ENCODE data around the gene UBB. TPM values are rescaled to one million over a fixed set of nuclear protein-coding genes. Genes with fewer than 3 reads are reported as not detected.

The UBB gene
- total RNA-seq, 1 donor from 2014 or later = 1,207 TPM

DNA sequence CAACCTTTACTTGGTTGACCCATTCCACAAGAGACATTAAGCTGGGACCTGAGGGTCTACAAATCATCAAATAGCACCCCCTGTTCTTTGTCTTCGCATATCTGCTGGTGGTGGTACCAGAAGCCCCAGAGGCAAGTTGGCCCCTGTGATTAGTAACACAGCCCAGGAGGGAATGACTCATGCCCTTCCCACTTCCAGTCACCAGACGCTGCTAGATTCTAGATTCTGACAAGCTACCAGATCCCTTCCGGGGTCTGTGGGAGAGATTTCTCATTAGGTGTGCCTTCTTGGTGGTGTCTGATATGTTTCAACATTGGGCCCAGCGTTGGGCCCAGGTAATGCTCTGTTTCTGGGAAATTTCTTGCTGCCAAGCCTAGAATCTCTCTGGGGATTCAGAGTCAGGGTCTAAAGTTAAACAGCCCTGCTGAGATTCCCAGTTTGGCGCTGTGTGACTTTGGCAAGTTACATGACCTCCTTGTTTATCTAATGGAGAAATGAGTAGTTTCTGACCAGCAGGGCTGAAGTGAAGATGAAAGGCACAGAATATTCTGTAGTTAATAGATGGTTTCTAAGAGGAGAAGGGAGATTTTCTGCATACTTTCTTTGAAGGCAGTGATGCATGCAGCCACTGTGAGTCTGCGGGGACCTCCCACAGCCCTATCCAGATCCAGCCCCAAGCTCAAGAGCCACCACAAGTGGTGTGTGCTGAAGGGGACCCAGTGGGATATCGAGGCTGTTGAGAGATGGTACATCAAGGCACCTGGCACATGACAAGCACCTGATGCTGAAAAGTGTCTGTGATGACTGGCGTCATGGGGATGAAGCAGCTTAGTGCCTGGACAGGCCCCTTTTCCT, 38.4 kb downstream of the UBB start:
- Mint-ChIP-seq H3K27ac (ENCODE audit: unreplicated experiment) (peak overlapping the region; percentile 63), H3K9me3 (ENCODE audit: unreplicated experiment) (no peaks in the 10 kb centered on the region), H3K36me3 (ENCODE audit: unreplicated experiment) (no peaks in the 10 kb centered on the region), H3K27me3 (ENCODE audit: unreplicated experiment) (no peaks in the 10 kb centered on the region), H3K4me1 (ENCODE audit: unreplicated experiment) (peaks cover 29% of the 10 kb centered on the region), H3K4me3 (ENCODE audit: unreplicated experiment) (peak overlapping the region; percentile 5)
- DNase-seq (ENCODE audit: extremely low spot score, unreplicated experiment) = no peak
- TF ChIP-seq, protein P1, sequence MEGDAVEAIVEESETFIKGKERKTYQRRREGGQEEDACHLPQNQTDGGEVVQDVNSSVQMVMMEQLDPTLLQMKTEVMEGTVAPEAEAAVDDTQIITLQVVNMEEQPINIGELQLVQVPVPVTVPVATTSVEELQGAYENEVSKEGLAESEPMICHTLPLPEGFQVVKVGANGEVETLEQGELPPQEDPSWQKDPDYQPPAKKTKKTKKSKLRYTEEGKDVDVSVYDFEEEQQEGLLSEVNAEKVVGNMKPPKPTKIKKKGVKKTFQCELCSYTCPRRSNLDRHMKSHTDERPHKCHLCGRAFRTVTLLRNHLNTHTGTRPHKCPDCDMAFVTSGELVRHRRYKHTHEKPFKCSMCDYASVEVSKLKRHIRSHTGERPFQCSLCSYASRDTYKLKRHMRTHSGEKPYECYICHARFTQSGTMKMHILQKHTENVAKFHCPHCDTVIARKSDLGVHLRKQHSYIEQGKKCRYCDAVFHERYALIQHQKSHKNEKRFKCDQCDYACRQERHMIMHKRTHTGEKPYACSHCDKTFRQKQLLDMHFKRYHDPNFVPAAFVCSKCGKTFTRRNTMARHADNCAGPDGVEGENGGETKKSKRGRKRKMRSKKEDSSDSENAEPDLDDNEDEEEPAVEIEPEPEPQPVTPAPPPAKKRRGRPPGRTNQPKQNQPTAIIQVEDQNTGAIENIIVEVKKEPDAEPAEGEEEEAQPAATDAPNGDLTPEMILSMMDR (IDR thresholded peaks at IDR 0.05) = no peak

DNA sequence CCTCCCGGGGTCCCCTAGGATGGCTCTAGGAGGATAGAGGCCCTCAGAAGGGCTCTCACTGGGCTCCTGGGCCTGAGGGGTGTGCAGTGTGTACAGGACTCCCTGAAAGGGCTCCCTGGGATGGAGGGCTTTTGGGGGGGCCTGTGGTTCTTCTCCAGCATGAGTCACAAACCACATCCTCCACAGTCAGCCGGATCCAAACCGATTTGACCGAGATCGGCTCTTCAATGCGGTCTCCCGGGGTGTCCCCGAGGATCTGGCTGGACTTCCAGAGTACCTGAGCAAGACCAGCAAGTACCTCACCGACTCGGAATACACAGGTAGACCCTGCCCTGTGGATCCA, 39.0 kb downstream of the UBB start:
- DNase-seq (ENCODE audit: extremely low spot score, unreplicated experiment) = no peak
- Mint-ChIP-seq H3K36me3 (ENCODE audit: unreplicated experiment) (no peaks in the 10 kb centered on the region), H3K4me3 (ENCODE audit: unreplicated experiment) (no peak overlapping the region), H3K9me3 (ENCODE audit: unreplicated experiment) (no peaks in the 10 kb centered on the region), H3K4me1 (ENCODE audit: unreplicated experiment) (peaks cover 29% of the 10 kb centered on the region), H3K27me3 (ENCODE audit: unreplicated experiment) (no peaks in the 10 kb centered on the region), H3K27ac (ENCODE audit: unreplicated experiment) (peak overlapping the region; percentile 63)
- TF ChIP-seq, protein P1 (IDR thresholded peaks at IDR 0.05) = no peak

DNA sequence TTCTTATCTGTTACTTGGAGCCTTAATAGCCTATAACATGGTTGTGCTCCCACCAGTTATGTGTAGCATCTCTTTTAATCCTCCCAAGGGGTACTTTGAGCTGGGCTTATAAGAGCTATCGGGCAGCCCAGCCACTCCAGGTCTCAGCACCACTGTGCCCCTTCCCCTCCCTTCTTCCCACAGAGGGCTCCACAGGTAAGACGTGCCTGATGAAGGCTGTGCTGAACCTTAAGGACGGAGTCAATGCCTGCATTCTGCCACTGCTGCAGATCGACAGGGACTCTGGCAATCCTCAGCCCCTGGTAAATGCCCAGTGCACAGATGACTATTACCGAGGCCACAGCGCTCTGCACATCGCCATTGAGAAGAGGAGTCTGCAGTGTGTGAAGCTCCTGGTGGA, 41.5 kb downstream of the UBB start:
- Mint-ChIP-seq H3K27me3 (ENCODE audit: unreplicated experiment) (no peaks in the 10 kb centered on the region), H3K4me1 (ENCODE audit: unreplicated experiment) (peaks cover 29% of the 10 kb centered on the region)
- DNase-seq (ENCODE audit: extremely low spot score, unreplicated experiment) = no peak

DNA sequence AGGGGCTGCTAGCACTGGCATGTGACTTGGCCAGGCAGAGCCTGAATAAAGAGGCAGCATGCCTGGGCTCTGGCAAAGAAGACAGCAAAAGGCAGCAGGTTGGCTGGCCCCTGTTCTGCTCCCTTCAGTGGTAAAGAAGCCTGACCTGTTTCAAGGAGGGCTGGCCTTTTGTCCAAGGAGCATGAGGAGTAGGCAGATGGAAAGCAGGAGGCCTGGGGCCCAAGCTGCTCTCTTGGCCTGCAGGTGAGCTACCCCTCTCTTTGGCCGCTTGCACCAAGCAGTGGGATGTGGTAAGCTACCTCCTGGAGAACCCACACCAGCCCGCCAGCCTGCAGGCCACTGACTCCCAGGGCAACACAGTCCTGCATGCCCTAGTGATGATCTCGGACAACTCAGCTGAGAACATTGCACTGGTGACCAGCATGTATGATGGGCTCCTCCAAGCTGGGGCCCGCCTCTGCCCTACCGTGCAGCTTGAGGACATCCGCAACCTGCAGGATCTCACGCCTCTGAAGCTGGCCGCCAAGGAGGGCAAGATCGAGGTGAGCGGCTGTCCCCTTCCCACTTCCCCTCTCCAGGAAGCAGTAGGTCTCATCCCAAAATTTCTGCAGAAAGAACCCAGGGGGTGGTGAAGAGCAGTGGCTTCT, 42.5 kb downstream of the UBB start:
- no peak for DNase-seq (ENCODE audit: extremely low spot score, unreplicated experiment)
- peaks cover 25% of the 10 kb centered on the region for H3K4me1 Mint-ChIP-seq (ENCODE audit: unreplicated experiment)
- H3K27me3 Mint-ChIP-seq (ENCODE audit: unreplicated experiment) = no peaks in the 10 kb centered on the region
- no peak overlapping the region for H3K4me3 Mint-ChIP-seq (ENCODE audit: unreplicated experiment)
- H3K36me3 Mint-ChIP-seq (ENCODE audit: unreplicated experiment) = no peaks in the 10 kb centered on the region
- TF ChIP-seq, protein P1 (IDR thresholded peaks at IDR 0.05) = no peak
- H3K27ac Mint-ChIP-seq (ENCODE audit: unreplicated experiment) = no peak overlapping the region
- no peaks in the 10 kb centered on the region for H3K9me3 Mint-ChIP-seq (ENCODE audit: unreplicated experiment)

More for the DNA sequence above, 41.5 kb downstream of the UBB start:
- H3K36me3 Mint-ChIP-seq (ENCODE audit: unreplicated experiment) = no peaks in the 10 kb centered on the region
- no peak overlapping the region for H3K27ac Mint-ChIP-seq (ENCODE audit: unreplicated experiment)
- no peak overlapping the region for H3K4me3 Mint-ChIP-seq (ENCODE audit: unreplicated experiment)
- H3K9me3 Mint-ChIP-seq (ENCODE audit: unreplicated experiment) = no peaks in the 10 kb centered on the region
- TF ChIP-seq, protein P1 (IDR thresholded peaks at IDR 0.05) = no peak

DNA sequence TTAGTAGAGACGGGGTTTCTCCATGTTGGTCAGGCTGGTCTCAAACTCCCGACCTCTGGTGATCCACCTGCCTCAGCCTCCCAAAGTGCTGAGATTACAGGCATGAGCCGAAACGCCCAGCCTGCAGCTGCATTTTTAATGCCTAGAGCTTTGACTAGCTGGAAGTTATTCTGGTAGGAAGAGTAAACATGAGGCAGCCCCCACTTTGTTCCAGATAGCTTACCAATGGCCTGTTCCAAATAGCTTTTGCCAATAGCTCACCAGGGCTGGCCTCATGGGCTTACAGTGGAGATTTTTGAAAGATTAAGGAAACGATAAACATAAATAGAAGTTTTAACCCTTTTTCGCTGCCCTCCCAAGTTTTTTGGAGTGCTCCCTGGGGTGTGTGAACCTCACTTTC, 44.3 kb downstream of the UBB start:
- Mint-ChIP-seq H3K27me3 (ENCODE audit: unreplicated experiment) (no peaks in the 10 kb centered on the region), H3K36me3 (ENCODE audit: unreplicated experiment) (no peaks in the 10 kb centered on the region)
- no peak for DNase-seq (ENCODE audit: extremely low spot score, unreplicated experiment)

More for the DNA sequence above, 44.3 kb downstream of the UBB start:
- peaks cover 6% of the 10 kb centered on the region for H3K4me1 Mint-ChIP-seq (ENCODE audit: unreplicated experiment)
- no peak overlapping the region for H3K4me3 Mint-ChIP-seq (ENCODE audit: unreplicated experiment)
- TF ChIP-seq, protein P1 (IDR thresholded peaks at IDR 0.05) = no peak
- H3K9me3 Mint-ChIP-seq (ENCODE audit: unreplicated experiment) = no peaks in the 10 kb centered on the region
- no peak overlapping the region for H3K27ac Mint-ChIP-seq (ENCODE audit: unreplicated experiment)

All from osteocyte (in vitro differentiated cells).